Smooth muscle cell (in vitro differentiated cells): Measurements from ENCODE around the gene GRID1. TPM values are rescaled to one million over a fixed set of nuclear protein-coding genes. Genes with fewer than 3 reads are reported as not detected.

Experiments used
- DNase-seq: peaks from one replicate; lab custom pipeline; 2025; ENCODE audit not compliant: unreplicated experiment; lab: John Stamatoyannopoulos, UW
- H2AFZ ChIP-seq: fragments of 200-600 bp; sonication (generic); 2 replicates; pipeline ENCODE4 v1.6.0; 2016; ENCODE audit warnings: antibody characterized with exemption, low read depth, mild to moderate bottlenecking
- H3F3A ChIP-seq: fragments of 200-600 bp; sonication (generic); 2 replicates; pipeline ENCODE4 v1.6.0; 2017; ENCODE audit warnings: antibody characterized with exemption, low read depth
- H3K27ac ChIP-seq: fragments of 200-600 bp; sonication (generic); 2 replicates; pipeline ENCODE4 v1.5.1; 2016; ENCODE audit warnings: low read depth, mild to moderate bottlenecking
- H3K27me3 ChIP-seq: fragments of 200-600 bp; sonication (generic); 2 replicates; pipeline ENCODE4 v1.6.1; 2016; ENCODE audit warnings: low read depth, mild to moderate bottlenecking
- H3K36me3 ChIP-seq: fragments of 200-600 bp; sonication (generic); 2 replicates; pipeline ENCODE4 v1.5.1; 2016; ENCODE audit warnings: low read depth
- H3K4me1 ChIP-seq: fragments of 200-600 bp; sonication (generic); 2 replicates; pipeline ENCODE4 v1.5.1; 2016; ENCODE audit warnings: low read depth
- H3K4me2 ChIP-seq: fragments of 200-600 bp; sonication (generic); 2 replicates; pipeline ENCODE4 v1.6.0; 2016; ENCODE audit warnings: mild to moderate bottlenecking
- H3K4me3 ChIP-seq: fragments of 200-600 bp; sonication (generic); 2 replicates; pipeline ENCODE4 v1.5.1; 2016; ENCODE audit warnings: mild to moderate bottlenecking
- H3K79me2 ChIP-seq: fragments of 200-600 bp; sonication (generic); 2 replicates; pipeline ENCODE4 v1.6.0; 2016; ENCODE audit warnings: low read depth, mild to moderate bottlenecking
- H3K9ac ChIP-seq: fragments of 200-600 bp; sonication (generic); 2 replicates; pipeline ENCODE4 v1.6.0; 2016; ENCODE audit warnings: low read depth
- H3K9me3 ChIP-seq: fragments of 200-600 bp; sonication (generic); replicated peaks from 2 replicates; pipeline ENCODE4 v1.5.1; 2016; ENCODE audit warnings: low read depth
- H4K20me1 ChIP-seq: fragments of 200-600 bp; sonication (generic); 2 replicates; pipeline ENCODE4 v1.6.0; 2016; ENCODE audit warnings: low read depth
- WGBS: methylation state at CpG from one replicate; pipeline ENCODE4 v1.1.7; 2016; ENCODE audit warnings: low lambda C conversion rate; 5-methylcytosine and 5-hydroxymethylcytosine counted together
- polyA plus RNA-seq: library from polyadenylated mRNA; unstranded; fragments of >200 nt; fragmentation: Nextera tagmentation; extraction: Ambion mirVana; gene quantifications from 2 replicates; pipeline ENCODE4 v1.2.1, GENCODE V29; 2016
- total RNA-seq: library from RNA; depleted of rRNA; stranded (reverse); fragments of >200 nt; gene quantifications from 2 replicates; pipeline ENCODE4 v1.2.3, GENCODE V29; 2014
- TF ChIP-seq, protein P1 (sequence below): fragments of 200-600 bp; sonication (generic); IDR thresholded peaks from 2 replicates; pipeline ENCODE4 v1.5.1; 2017; ENCODE audit warnings: borderline replicate concordance, mild to moderate bottlenecking, antibody characterized with exemption; ENCODE audit not compliant: insufficient read depth, poor library complexity, severe bottlenecking

GRID1 gene
- total and polyA plus RNA-seq, 2 experiments from 2014 or later: 4.4 to 7.4 TPM

DNA sequence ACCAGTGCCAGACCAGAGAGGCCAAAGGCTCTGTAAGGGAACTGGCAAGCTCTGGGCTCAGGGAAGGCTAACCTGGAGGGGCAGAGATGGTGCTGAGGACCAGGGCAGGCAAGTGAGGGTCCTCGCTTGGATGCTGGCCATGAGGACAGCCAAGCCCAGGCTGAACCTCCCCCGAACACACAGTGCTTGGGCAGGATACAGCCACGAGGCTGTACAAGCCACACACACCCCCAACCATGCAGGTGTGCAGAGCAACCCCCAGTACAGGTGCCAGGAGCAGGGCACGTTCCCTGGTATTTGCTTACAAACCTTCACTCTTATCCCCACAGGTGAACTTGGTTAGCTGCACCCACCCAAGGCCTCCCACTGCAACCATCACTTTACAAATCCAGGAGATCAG is 185.7 kb downstream of the GRID1 start:
- H4K20me1 ChIP-seq: peaks cover 11% of the 10 kb centered on the region
- TF ChIP-seq, protein P1, sequence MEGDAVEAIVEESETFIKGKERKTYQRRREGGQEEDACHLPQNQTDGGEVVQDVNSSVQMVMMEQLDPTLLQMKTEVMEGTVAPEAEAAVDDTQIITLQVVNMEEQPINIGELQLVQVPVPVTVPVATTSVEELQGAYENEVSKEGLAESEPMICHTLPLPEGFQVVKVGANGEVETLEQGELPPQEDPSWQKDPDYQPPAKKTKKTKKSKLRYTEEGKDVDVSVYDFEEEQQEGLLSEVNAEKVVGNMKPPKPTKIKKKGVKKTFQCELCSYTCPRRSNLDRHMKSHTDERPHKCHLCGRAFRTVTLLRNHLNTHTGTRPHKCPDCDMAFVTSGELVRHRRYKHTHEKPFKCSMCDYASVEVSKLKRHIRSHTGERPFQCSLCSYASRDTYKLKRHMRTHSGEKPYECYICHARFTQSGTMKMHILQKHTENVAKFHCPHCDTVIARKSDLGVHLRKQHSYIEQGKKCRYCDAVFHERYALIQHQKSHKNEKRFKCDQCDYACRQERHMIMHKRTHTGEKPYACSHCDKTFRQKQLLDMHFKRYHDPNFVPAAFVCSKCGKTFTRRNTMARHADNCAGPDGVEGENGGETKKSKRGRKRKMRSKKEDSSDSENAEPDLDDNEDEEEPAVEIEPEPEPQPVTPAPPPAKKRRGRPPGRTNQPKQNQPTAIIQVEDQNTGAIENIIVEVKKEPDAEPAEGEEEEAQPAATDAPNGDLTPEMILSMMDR: no peak
- no peak overlapping the region for H3K27ac ChIP-seq
- no peak overlapping the region for H3K4me3 ChIP-seq
- DNase-seq: no peak
- no peaks in the 10 kb centered on the region for H3K4me1 ChIP-seq
- H3K79me2 ChIP-seq: no peaks in the 10 kb centered on the region
- peaks cover 16% of the 10 kb centered on the region for H3K27me3 ChIP-seq
- H3K36me3 ChIP-seq: no peaks in the 10 kb centered on the region
- H3F3A ChIP-seq: no peaks in the 10 kb centered on the region
- 87% methylated on average over 4 of the region's 4 CpGs for WGBS
- H3K4me2 ChIP-seq: no peak overlapping the region
- H3K9me3 ChIP-seq: no peaks in the 10 kb centered on the region
- no peak overlapping the region for H3K9ac ChIP-seq
- H2AFZ ChIP-seq: no peak overlapping the region

DNA sequence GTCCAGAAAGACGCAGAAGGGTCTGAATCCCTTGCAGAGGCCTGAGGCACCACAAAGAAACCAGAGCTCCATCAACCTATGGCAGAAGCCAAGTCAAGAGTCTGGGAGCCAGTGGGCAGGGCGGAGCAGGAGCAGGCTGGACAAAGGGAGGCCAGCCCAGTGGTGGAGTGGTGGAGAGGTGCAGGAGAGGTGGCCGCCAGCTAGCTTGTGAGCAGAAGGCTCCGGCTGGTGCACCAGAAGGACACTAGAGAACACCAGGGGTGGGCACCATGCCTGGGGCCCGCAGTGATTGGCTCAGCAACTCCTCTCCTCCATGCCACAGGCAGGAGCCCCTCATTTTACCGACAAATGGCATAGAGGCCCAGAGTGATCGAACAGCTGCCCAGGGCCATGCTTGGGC is 186.6 kb downstream of the GRID1 start:
- DNase-seq: no peak
- TF ChIP-seq, protein P1: no peak
- 95% methylated on average over 7 of the region's 7 CpGs for WGBS

DNA sequence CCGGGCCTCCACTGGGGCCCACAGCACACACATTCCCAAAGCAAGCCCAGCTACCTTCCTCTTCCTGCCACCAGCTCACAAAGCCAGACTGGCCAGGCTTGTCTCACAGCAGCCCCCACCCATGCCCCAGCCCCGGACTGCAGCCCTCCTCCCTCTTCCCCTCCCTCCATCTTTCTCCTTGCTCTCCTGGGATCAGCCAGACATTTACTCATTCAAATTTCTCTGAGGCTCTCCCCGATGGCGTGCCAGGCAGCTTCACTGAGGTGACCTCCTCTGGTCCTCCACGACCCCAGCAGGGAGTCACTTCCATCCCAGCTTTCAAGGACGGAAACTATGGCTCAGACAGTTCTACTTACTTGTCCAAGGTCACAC is 187.5 kb downstream of the GRID1 start:
- Histone ChIP-seq H2AFZ (no peak overlapping the region), H3K9ac (no peak overlapping the region), H4K20me1 (peaks cover 11% of the 10 kb centered on the region), H3K27ac (no peak overlapping the region), H3K79me2 (no peaks in the 10 kb centered on the region), H3K4me3 (no peak overlapping the region), H3K4me2 (no peak overlapping the region), H3K36me3 (no peaks in the 10 kb centered on the region), H3K27me3 (peaks cover 4% of the 10 kb centered on the region), H3F3A (no peaks in the 10 kb centered on the region), H3K9me3 (no peaks in the 10 kb centered on the region), H3K4me1 (no peaks in the 10 kb centered on the region)
- WGBS: 89% methylated on average over 6 of the region's 6 CpGs
- TF ChIP-seq, protein P1: no peak
- DNase-seq: no peak

More for the DNA sequence above, 186.6 kb downstream of the GRID1 start:
- H3K27ac ChIP-seq: no peak overlapping the region
- H3K79me2 ChIP-seq: no peaks in the 10 kb centered on the region
- no peak overlapping the region for H3K4me2 ChIP-seq
- no peaks in the 10 kb centered on the region for H3F3A ChIP-seq
- H3K27me3 ChIP-seq: peaks cover 12% of the 10 kb centered on the region
- no peak overlapping the region for H3K4me3 ChIP-seq
- H3K4me1 ChIP-seq: no peaks in the 10 kb centered on the region
- H2AFZ ChIP-seq: no peak overlapping the region
- H3K9ac ChIP-seq: no peak overlapping the region
- no peaks in the 10 kb centered on the region for H3K9me3 ChIP-seq
- H4K20me1 ChIP-seq: peaks cover 11% of the 10 kb centered on the region
- H3K36me3 ChIP-seq: no peaks in the 10 kb centered on the region

DNA sequence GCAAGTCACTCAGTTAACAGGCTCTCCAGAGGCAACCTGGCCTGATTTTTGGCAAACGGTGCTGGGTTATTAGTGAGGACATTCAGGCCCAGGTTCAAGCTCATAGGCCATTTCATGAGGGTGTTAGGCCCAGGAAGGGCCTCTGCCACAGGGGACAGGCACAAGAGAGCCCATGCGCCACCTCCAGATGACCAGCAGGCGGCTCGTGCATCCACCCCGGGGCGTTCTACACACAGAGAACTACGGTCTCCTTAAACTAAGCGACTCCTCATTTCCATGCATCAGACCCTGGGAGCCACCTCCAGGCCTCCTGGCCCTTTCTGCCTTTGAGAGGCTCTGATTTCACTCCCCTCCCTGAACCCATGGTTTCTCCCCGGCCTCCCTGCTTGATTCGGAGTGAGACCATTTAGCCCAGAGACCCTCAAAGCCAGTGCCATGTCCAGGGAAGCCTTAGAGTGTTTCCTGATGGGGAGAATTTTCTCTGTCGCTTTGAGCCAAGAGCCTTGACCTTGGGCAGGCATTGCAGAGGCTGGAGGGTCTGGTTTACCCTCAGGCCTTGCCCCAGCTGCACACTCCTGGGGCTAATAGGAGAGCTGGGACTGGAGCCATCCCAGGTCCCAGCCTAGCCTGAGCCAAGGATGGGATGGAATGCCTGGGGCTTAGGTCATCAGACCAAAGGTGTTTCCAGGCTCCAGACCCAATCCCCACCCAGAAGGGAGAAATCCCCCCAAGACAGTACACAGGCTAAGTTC is 188.0 kb downstream of the GRID1 start:
- no peak overlapping the region for H3K9ac ChIP-seq
- H3K4me2 ChIP-seq: no peak overlapping the region
- H3K27ac ChIP-seq: no peak overlapping the region
- H3K27me3 ChIP-seq: peaks cover 4% of the 10 kb centered on the region
- peaks cover 11% of the 10 kb centered on the region for H4K20me1 ChIP-seq
- H3K4me3 ChIP-seq: no peak overlapping the region
- TF ChIP-seq, protein P1: peak; percentile 36
- H3K9me3 ChIP-seq: no peaks in the 10 kb centered on the region
- H3K4me1 ChIP-seq: no peaks in the 10 kb centered on the region
- no peaks in the 10 kb centered on the region for H3K79me2 ChIP-seq
- H3F3A ChIP-seq: no peaks in the 10 kb centered on the region
- H2AFZ ChIP-seq: no peak overlapping the region
- no peaks in the 10 kb centered on the region for H3K36me3 ChIP-seq
- 52% methylated on average over 11 of the region's 11 CpGs for WGBS
- DNase-seq: no peak
